H9 (cell line): ENCODE data around the gene ZSCAN9. TPM values are rescaled to one million over a fixed set of nuclear protein-coding genes. Genes with fewer than 3 reads are reported as not detected.

ENCODE experiments used
- DNase-seq: peaks from one replicate; pipeline ENCODE4 v3.0.0-alpha.2; 2017
- H2AFZ ChIP-seq: one replicate; pipeline ENCODE4 v1.6.1; 2013; ENCODE audit warnings: mild to moderate bottlenecking, low read length, control low read depth, moderate library complexity
- H2AK5ac ChIP-seq: 2 replicates; pipeline ENCODE4 v1.6.1; 2013; ENCODE audit warnings: low read length, control low read depth, mixed read lengths; ENCODE audit not compliant: insufficient read length
- H2BK120ac ChIP-seq: one replicate; pipeline ENCODE4 v1.6.1; 2013; ENCODE audit warnings: low read depth, mild to moderate bottlenecking, low read length, control low read depth, inconsistent platforms; ENCODE audit not compliant: poor library complexity, severe bottlenecking
- H2BK12ac ChIP-seq: 2 replicates; pipeline ENCODE4 v1.6.1; 2013; ENCODE audit warnings: low read length, control low read depth, mixed read lengths, low read depth; ENCODE audit not compliant: insufficient read length
- H2BK15ac ChIP-seq: 2 replicates; pipeline ENCODE4 v1.6.1; 2013; ENCODE audit warnings: low read depth, low read length, control low read depth
- H2BK20ac ChIP-seq: one replicate; pipeline ENCODE4 v1.6.1; 2013; ENCODE audit warnings: low read depth, mild to moderate bottlenecking, low read length, control low read depth, inconsistent platforms; ENCODE audit not compliant: poor library complexity, severe bottlenecking
- H2BK5ac ChIP-seq: 2 replicates; pipeline ENCODE4 v1.6.1; 2013; ENCODE audit warnings: low read length, control low read depth, mixed read lengths; ENCODE audit not compliant: insufficient read length
- H3K14ac ChIP-seq: 2 replicates; pipeline ENCODE4 v1.6.1; 2013; ENCODE audit warnings: low read length, control low read depth; ENCODE audit not compliant: insufficient read depth
- H3K18ac ChIP-seq: 2 replicates; pipeline ENCODE4 v1.6.1; 2013; ENCODE audit warnings: low read depth, mild to moderate bottlenecking, mixed read lengths, low read length, control low read depth; ENCODE audit not compliant: insufficient read length
- H3K23ac ChIP-seq: 2 replicates; pipeline ENCODE4 v1.6.1; 2013; ENCODE audit warnings: low read length, control low read depth, mixed read lengths, low read depth; ENCODE audit not compliant: insufficient read length
- H3K23me2 ChIP-seq: 2 replicates; pipeline ENCODE4 v1.6.1; 2013; ENCODE audit warnings: low read depth, mild to moderate bottlenecking, mixed read lengths, low read length, control low read depth; ENCODE audit not compliant: insufficient read length, poor library complexity, severe bottlenecking
- H3K27ac ChIP-seq: 2 replicates; pipeline ENCODE4 v1.5.1; 2013; ENCODE audit warnings: low read length, control low read depth, mixed read lengths, low read depth; ENCODE audit not compliant: insufficient read length
- H3K27me3 ChIP-seq: 2 replicates; pipeline ENCODE4 v1.6.1; 2013; ENCODE audit warnings: low read length, control low read depth, inconsistent platforms; ENCODE audit not compliant: insufficient read depth
- H3K4ac ChIP-seq: 2 replicates; pipeline ENCODE4 v1.6.1; 2013; ENCODE audit warnings: low read depth, mild to moderate bottlenecking, control low read depth, inconsistent platforms, low read length, moderate library complexity
- H3K4me1 ChIP-seq: 2 replicates; pipeline ENCODE4 v1.6.1; 2013; ENCODE audit warnings: low read length, control low read depth, inconsistent platforms; ENCODE audit not compliant: insufficient read depth
- H3K4me2 ChIP-seq: 2 replicates; pipeline ENCODE4 v1.6.1; 2013; ENCODE audit warnings: low read length, control low read depth, mixed read lengths; ENCODE audit not compliant: insufficient read length, insufficient read depth
- H3K56ac ChIP-seq: 2 replicates; pipeline ENCODE4 v1.6.1; 2013; ENCODE audit warnings: low read depth, mild to moderate bottlenecking, mixed read lengths, low read length, control low read depth; ENCODE audit not compliant: insufficient read length
- H3K79me1 ChIP-seq: 2 replicates; pipeline ENCODE4 v1.6.1; 2013; ENCODE audit warnings: low read depth, mild to moderate bottlenecking, moderate library complexity, low read length, control low read depth, inconsistent platforms; ENCODE audit not compliant: insufficient read depth, poor library complexity, severe bottlenecking
- H3K79me2 ChIP-seq: 2 replicates; pipeline ENCODE4 v1.6.1; 2013; ENCODE audit warnings: low read length, control low read depth, inconsistent platforms; ENCODE audit not compliant: insufficient read depth
- H3K9ac ChIP-seq: 2 replicates; pipeline ENCODE4 v1.6.1; 2013; ENCODE audit warnings: low read length, control low read depth, mixed read lengths; ENCODE audit not compliant: insufficient read length; ENCODE audit errors: extremely low read depth
- H3K9me3 ChIP-seq: one replicate; pipeline ENCODE4 v1.6.1; 2013; ENCODE audit warnings: low read depth, low read length, inconsistent platforms; ENCODE audit not compliant: control insufficient read depth
- H3T11ph ChIP-seq: one replicate; pipeline ENCODE4 v1.6.1; 2013; ENCODE audit warnings: mild to moderate bottlenecking, low read length, control low read depth, inconsistent platforms
- H4K20me1 ChIP-seq: one replicate; pipeline ENCODE4 v1.6.1; 2013; ENCODE audit not compliant: control insufficient read depth, insufficient read length, insufficient read depth
- H4K5ac ChIP-seq: 2 replicates; pipeline ENCODE4 v1.6.1; 2013; ENCODE audit warnings: low read depth, mild to moderate bottlenecking, mixed read lengths, low read length, control low read depth; ENCODE audit not compliant: insufficient read length
- H4K8ac ChIP-seq: replicated peaks from 2 replicates; pipeline ENCODE4 v1.6.1; 2013; ENCODE audit warnings: low read length, control low read depth, mixed read lengths, low read depth; ENCODE audit not compliant: insufficient read length
- H4K91ac ChIP-seq: 2 replicates; pipeline ENCODE4 v1.6.1; 2013; ENCODE audit warnings: low read depth, mild to moderate bottlenecking, moderate library complexity, mixed read lengths, low read length, control low read depth; ENCODE audit not compliant: insufficient read length
- H3K27ac Mint-ChIP-seq, 3 experiments: 2 replicates in 2 of 3; 3 replicates in 1 of 3; pipeline ENCODE4 v1.8.0; 2020 to 2021; ENCODE audit warnings: mixed read lengths in 3 of 3, mild to moderate bottlenecking in 1 of 3, moderate library complexity in 1 of 3
- H3K27me3 Mint-ChIP-seq: 2 replicates; pipeline ENCODE4 v1.8.0; 2021; ENCODE audit warnings: low read depth, mild to moderate bottlenecking, moderate library complexity, mixed read lengths
- H3K36me3 Mint-ChIP-seq, 3 experiments: 2 replicates in 2 of 3; 3 replicates in 1 of 3; pipeline ENCODE4 v1.8.0; 2020 to 2021; ENCODE audit warnings: low read depth in 3 of 3, mixed read lengths in 3 of 3; ENCODE audit not compliant: insufficient read depth in 1 of 3
- H3K4me1 Mint-ChIP-seq, 2 experiments: 2 replicates each; pipeline ENCODE4 v1.8.0; 2020; ENCODE audit warnings: mixed read lengths in 2 of 2
- H3K4me3 Mint-ChIP-seq, 2 experiments: 2 replicates in 1 of 2; 3 replicates in 1 of 2; pipeline ENCODE4 v1.8.0; 2020 to 2021; ENCODE audit warnings: mild to moderate bottlenecking in 2 of 2, mixed read lengths in 2 of 2, moderate library complexity in 1 of 2
- H3K9me3 Mint-ChIP-seq, 2 experiments: 2 replicates in 1 of 2; 3 replicates in 1 of 2; pipeline ENCODE4 v1.8.0; 2020; ENCODE audit warnings: mild to moderate bottlenecking in 2 of 2, mixed read lengths in 2 of 2, moderate library complexity in 1 of 2
- CTCF ChIP-seq: fragments of 200-600 bp; sonication (generic); conservative IDR thresholded peaks from 3 replicates; pipeline ENCODE4 v1.8.0; 2021; ENCODE audit warnings: antibody characterized with exemption, mild to moderate bottlenecking
- WGBS: extraction: QIAGEN DNeasy Blood & Tissue Kit; methylation state at CpG from one replicate; pipeline ENCODE4 v1.1.7; 2013; ENCODE audit warnings: missing lambda C conversion rate, low lambda C conversion rate, mixed read lengths; ENCODE audit not compliant: insufficient read length; ENCODE audit errors: extremely low coverage; 5-methylcytosine and 5-hydroxymethylcytosine counted together
- total RNA-seq: library from RNA; stranded (reverse); gene quantifications from 2 replicates; pipeline ENCODE4 v1.2.1, GENCODE V29; 2021

ZSCAN9 gene
- total RNA-seq, 1 experiment from 2014 or later = 11.5 TPM

GRCh38 chr6:28213213-28213523 lies 11.9 kb upstream of the ZSCAN9 start:
- Histone ChIP-seq H3K27ac (no peak overlapping the region), H3K79me1 (no peaks in the 10 kb centered on the region), H3K9ac (no peak overlapping the region), H2BK12ac (no peak overlapping the region), H4K20me1 (no peaks in the 10 kb centered on the region), H3K4me1 (no peaks in the 10 kb centered on the region), H2AK5ac (no peak overlapping the region), H3T11ph (no peak overlapping the region), H2BK20ac (no peak overlapping the region), H4K91ac (no peak overlapping the region), H4K8ac (no peak overlapping the region), H3K4ac (no peak overlapping the region), H3K4me2 (peak overlapping the region; percentile 66), H3K18ac (no peak overlapping the region), H3K56ac (no peak overlapping the region), H2BK15ac (no peak overlapping the region), H2AFZ (no peak overlapping the region), H3K23ac (no peak overlapping the region), H3K9me3 (no peaks in the 10 kb centered on the region), H3K14ac (no peak overlapping the region), H3K79me2 (no peaks in the 10 kb centered on the region), H3K27me3 (peaks cover 16% of the 10 kb centered on the region), H2BK5ac (no peak overlapping the region), H2BK120ac (no peak overlapping the region), H4K5ac (no peak overlapping the region), H3K23me2 (peaks cover 4% of the 10 kb centered on the region)
- peak overlapping the region in 1 of 3 experiments; percentile 53; a peak in 2 of 7 replicates for H3K27ac Mint-ChIP-seq
- H3K4me3 Mint-ChIP-seq = peak overlapping the region; percentile 82 to 91; a peak in 4 of 5 replicates
- H3K36me3 Mint-ChIP-seq = no peaks in the 10 kb centered on the region; a peak in 1 of 7 replicates
- TF ChIP-seq CTCF = no peak
- WGBS = no CpG with 5 or more reads among the region's 2 CpGs
- peaks cover 0 to 3% of the 10 kb centered on the region in 2 experiments; a peak in 1 of 5 replicates for H3K9me3 Mint-ChIP-seq
- peaks cover 86% of the 10 kb centered on the region for H3K27me3 Mint-ChIP-seq
- H3K4me1 Mint-ChIP-seq = peaks cover 11 to 39% of the 10 kb centered on the region in 2 experiments
- DNase-seq = no peak
